ENCODE measurements around the gene ITGAX. TPM values are rescaled to one million over a fixed set of nuclear protein-coding genes. Genes with fewer than 3 reads are reported as not detected.
"Not testable (repeated sequence)": the region's sequence is repeated elsewhere in the genome, so short reads cannot be mapped to it uniquely, and the experiment has no call there.

ITGAX gene
- 10 to 100 TPM in 1 of 6 experiments, 1 to 10 TPM in 5; 2.0 to 15.3 (median 5.2) TPM for total RNA-seq
- long read RNA-seq, partial matches to known transcripts: 1 of 2 reads
- long read RNA-seq, other reads (novel, unspliced or antisense): 1 of 2 reads

GRCh38 chr16:31354394-31355291, at the start of gene ITGAX:
Gene ITGAX (plus strand): TSS chr16:31355176. CDS start chr16:31355255, 79 bp downstream.
- intact Hi-C loops (cut with DNase I): loop anchor here in 1 of 2 donors (10.0 kb wide), 1 partner anchor 130 kb away; no protein-coding TSS in a partner anchor
- ATAC-seq: peak; percentile 50 to 63 (median 58)
- H3K4me3 ChIP-seq: no peak within 1 kb of the TSS

GRCh38 chr16:31305219-31305618, 49.8 kb upstream of the ITGAX start:
- Histone ChIP-seq H3K9me3 (no peaks in the 10 kb centered on the region), H3K27me3 (no peaks in the 10 kb centered on the region), H3K36me3 (no peaks in the 10 kb centered on the region), H3K27ac (no peak overlapping the region), H3K4me3 (no peak overlapping the region), H3K4me1 (no peaks in the 10 kb centered on the region)
- DNase-seq (no peak), ATAC-seq (no peak)
- TF ChIP-seq, protein P1, sequence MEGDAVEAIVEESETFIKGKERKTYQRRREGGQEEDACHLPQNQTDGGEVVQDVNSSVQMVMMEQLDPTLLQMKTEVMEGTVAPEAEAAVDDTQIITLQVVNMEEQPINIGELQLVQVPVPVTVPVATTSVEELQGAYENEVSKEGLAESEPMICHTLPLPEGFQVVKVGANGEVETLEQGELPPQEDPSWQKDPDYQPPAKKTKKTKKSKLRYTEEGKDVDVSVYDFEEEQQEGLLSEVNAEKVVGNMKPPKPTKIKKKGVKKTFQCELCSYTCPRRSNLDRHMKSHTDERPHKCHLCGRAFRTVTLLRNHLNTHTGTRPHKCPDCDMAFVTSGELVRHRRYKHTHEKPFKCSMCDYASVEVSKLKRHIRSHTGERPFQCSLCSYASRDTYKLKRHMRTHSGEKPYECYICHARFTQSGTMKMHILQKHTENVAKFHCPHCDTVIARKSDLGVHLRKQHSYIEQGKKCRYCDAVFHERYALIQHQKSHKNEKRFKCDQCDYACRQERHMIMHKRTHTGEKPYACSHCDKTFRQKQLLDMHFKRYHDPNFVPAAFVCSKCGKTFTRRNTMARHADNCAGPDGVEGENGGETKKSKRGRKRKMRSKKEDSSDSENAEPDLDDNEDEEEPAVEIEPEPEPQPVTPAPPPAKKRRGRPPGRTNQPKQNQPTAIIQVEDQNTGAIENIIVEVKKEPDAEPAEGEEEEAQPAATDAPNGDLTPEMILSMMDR (IDR thresholded peaks at IDR 0.05): no peak
- no peak for TF ChIP-seq POLR2A (IDR thresholded peaks at IDR 0.05)
- intact Hi-C loops (cut with DNase I): no loop called here

More at GRCh38 chr16:31354394-31355291, at the start of gene ITGAX:
- no peaks in the 10 kb centered on the region for H3K27me3 ChIP-seq
- peak; percentile 66 to 76 (median 71) for DNase-seq
- TF ChIP-seq, protein P1 (IDR thresholded peaks at IDR 0.05): no peak
- peak; percentile 58 for TF ChIP-seq POLR2A (IDR thresholded peaks at IDR 0.05)
- H3K27ac ChIP-seq: peak within 1 kb of the TSS; percentile 31 to 63 (median 47)
- 48% methylated on average over 3 of the region's 10 CpGs for WGBS (ENCODE audit: insufficient coverage, low coverage, low lambda C conversion rate, missing lambda C conversion rate)
- no peaks in the 10 kb centered on the region for H3K36me3 ChIP-seq
- H3K4me1 ChIP-seq: no peaks in the 10 kb centered on the region
- no peaks in the 10 kb centered on the region for H3K9me3 ChIP-seq

- ATAC-seq; H3K27me3 ChIP-seq; H3K9me3 ChIP-seq; H3K4me1 ChIP-seq; DNase-seq; H3K4me3 ChIP-seq; H3K27ac ChIP-seq; intact Hi-C loops (cut with DNase I); H3K36me3 ChIP-seq: not testable (repeated sequence)
- WGBS (ENCODE audit: insufficient coverage, low coverage, low lambda C conversion rate, missing lambda C conversion rate): 57% methylated on average over 3 of the region's 3 CpGs
These were observed 46.6 kb upstream of the ITGAX start for GRCh38 chr16:31308381-31308780.

DNA sequence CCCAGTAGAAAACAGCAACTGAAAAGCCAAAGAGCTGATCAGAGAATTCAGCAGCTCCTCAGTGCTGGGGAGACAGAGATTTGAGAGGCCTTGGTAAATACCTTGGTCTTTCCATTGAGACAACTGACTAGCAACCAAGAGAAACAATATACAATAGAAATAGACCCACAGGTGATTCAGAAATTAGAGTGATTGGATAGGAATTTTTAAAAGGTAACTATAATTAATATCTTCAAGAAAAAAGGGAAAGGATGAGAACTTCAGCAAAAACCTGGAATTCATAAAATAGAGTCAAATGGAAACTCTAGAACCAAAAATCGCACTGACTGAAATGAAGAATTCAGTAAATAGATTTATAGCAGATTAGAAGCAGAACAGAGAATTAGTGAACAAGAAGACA, 32.5 kb upstream of the ITGAX start:
- Histone ChIP-seq H3K27ac (no peak overlapping the region), H3K9me3 (no peaks in the 10 kb centered on the region), H3K36me3 (no peaks in the 10 kb centered on the region), H3K4me1 (no peaks in the 10 kb centered on the region), H3K27me3 (no peaks in the 10 kb centered on the region), H3K4me3 (no peak overlapping the region)
- TF ChIP-seq, protein P1 (IDR thresholded peaks at IDR 0.05): no peak
- no peak for TF ChIP-seq POLR2A (IDR thresholded peaks at IDR 0.05)
- WGBS (ENCODE audit: insufficient coverage, low coverage, low lambda C conversion rate, missing lambda C conversion rate): 33% methylated on average over 1 of the region's 1 CpG
- DNase-seq: no peak
- intact Hi-C loops (cut with DNase I): no loop called here
- ATAC-seq: no peak

DNA sequence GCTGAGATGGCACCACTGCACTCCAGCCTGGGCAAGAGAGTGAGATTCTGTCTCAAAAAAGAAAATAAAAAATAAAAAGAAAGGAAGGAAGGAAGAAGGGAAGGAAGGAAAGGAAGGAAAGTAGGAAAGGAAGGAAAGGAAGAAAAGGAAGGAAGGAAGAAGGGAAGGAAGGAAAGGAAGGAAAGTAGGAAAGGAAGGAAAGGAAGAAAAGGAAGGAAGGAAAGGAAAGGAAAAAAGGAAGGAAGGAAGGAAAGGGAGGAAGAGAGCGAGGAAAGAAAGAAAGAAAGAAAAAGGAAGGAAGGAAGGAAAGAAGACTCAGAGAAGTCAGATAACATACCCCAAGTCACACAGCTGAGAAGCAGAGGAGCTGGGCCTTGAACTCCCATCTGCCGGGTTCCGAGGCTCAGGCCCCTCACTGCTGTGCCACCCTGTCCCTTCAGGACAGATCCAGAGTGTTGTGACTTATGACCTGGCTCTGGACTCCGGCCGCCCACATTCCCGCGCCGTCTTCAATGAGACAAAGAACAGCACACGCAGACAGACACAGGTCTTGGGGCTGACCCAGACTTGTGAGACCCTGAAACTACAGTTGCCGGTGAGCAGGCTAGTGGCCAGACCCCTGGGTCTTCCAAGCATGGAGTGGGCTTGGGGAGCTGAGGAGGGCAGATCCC, 30.9 kb upstream of the ITGAX start:
- TF ChIP-seq POLR2A (IDR thresholded peaks at IDR 0.05): no peak
- TF ChIP-seq, protein P1 (IDR thresholded peaks at IDR 0.05): no peak
- intact Hi-C loops (cut with DNase I): no loop called here
- H3K4me3 ChIP-seq: no peak overlapping the region
- no peak overlapping the region for H3K27ac ChIP-seq
- H3K36me3 ChIP-seq: no peaks in the 10 kb centered on the region
- no peaks in the 10 kb centered on the region for H3K4me1 ChIP-seq
- no peaks in the 10 kb centered on the region for H3K27me3 ChIP-seq
- WGBS (ENCODE audit: insufficient coverage, low coverage, low lambda C conversion rate, missing lambda C conversion rate): 51% methylated on average over 3 of the region's 10 CpGs
- H3K9me3 ChIP-seq: no peaks in the 10 kb centered on the region
- ATAC-seq (no peak), DNase-seq (no peak)
